Hepatocyte (in vitro differentiated cells): ENCODE results near the gene ARIH1. TPM values are rescaled to one million over a fixed set of nuclear protein-coding genes. Genes with fewer than 3 reads are reported as not detected.

Source experiments
- DNase-seq: peaks from one replicate; pipeline ENCODE4 v3.0.0-alpha.2; 2016; ENCODE audit warnings: low spot score
- H2AFZ ChIP-seq: fragments of 200-600 bp; sonication (generic); 2 replicates; pipeline ENCODE4 v1.6.0; 2016; ENCODE audit warnings: antibody characterized with exemption, mild to moderate bottlenecking
- H3K27ac ChIP-seq: fragments of 200-600 bp; sonication (generic); 2 replicates; pipeline ENCODE4 v1.5.1; 2016; ENCODE audit warnings: mild to moderate bottlenecking
- H3K27me3 ChIP-seq: fragments of 200-600 bp; sonication (generic); 2 replicates; pipeline ENCODE4 v1.6.1; 2016
- H3K36me3 ChIP-seq: fragments of 200-600 bp; sonication (generic); replicated peaks from 2 replicates; pipeline ENCODE4 v1.5.1; 2016; ENCODE audit warnings: low read depth; ENCODE audit not compliant: insufficient read depth
- H3K4me1 ChIP-seq: fragments of 200-600 bp; sonication (generic); 2 replicates; pipeline ENCODE4 v1.5.1; 2016; ENCODE audit warnings: mild to moderate bottlenecking, moderate library complexity; ENCODE audit not compliant: insufficient read depth
- H3K4me2 ChIP-seq: fragments of 200-600 bp; sonication (generic); 2 replicates; pipeline ENCODE4 v1.6.0; 2016
- H3K4me3 ChIP-seq: fragments of 200-600 bp; sonication (generic); 2 replicates; pipeline ENCODE4 v1.5.1; 2016; ENCODE audit warnings: mild to moderate bottlenecking
- H3K79me2 ChIP-seq: fragments of 200-600 bp; sonication (generic); 2 replicates; pipeline ENCODE4 v1.6.0; 2017; ENCODE audit warnings: mild to moderate bottlenecking
- H3K9me2 ChIP-seq: fragments of 200-600 bp; sonication (generic); replicated peaks from 2 replicates; pipeline ENCODE4 v1.6.0; 2017; ENCODE audit warnings: mild to moderate bottlenecking; ENCODE audit not compliant: insufficient read depth
- H3K9me3 ChIP-seq: fragments of 200-600 bp; sonication (generic); 2 replicates; pipeline ENCODE4 v1.5.1; 2016; ENCODE audit warnings: low read depth, mild to moderate bottlenecking
- H4K20me1 ChIP-seq: fragments of 200-600 bp; sonication (generic); 2 replicates; pipeline ENCODE4 v1.6.0; 2016; ENCODE audit warnings: mild to moderate bottlenecking; ENCODE audit not compliant: insufficient read depth, poor library complexity, severe bottlenecking
- EZH2 ChIP-seq: fragments of 200-600 bp; sonication (generic); IDR thresholded peaks from 2 replicates; pipeline ENCODE4 v1.6.1; 2016; ENCODE audit warnings: antibody characterized with exemption, mild to moderate bottlenecking, borderline replicate concordance
- EZH2phosphoT487 ChIP-seq: fragments of 200-600 bp; sonication (generic); IDR thresholded peaks from one replicate; pipeline ENCODE4 v1.6.1; 2018; ENCODE audit warnings: antibody characterized with exemption, mild to moderate bottlenecking, low read depth, moderate library complexity; ENCODE audit not compliant: unreplicated experiment, severe bottlenecking
- WGBS: methylation state at CpG from one replicate; pipeline ENCODE4 v1.1.6; 2016; ENCODE audit warnings: low lambda C conversion rate; ENCODE audit errors: missing lambda C conversion rate; 5-methylcytosine and 5-hydroxymethylcytosine counted together
- polyA plus RNA-seq: library from polyadenylated mRNA; unstranded; fragments of >200 nt; fragmentation: Nextera tagmentation; extraction: Ambion mirVana; gene quantifications from 2 replicates; pipeline ENCODE4 v1.2.1, GENCODE V29; 2016
- total RNA-seq: library from RNA; depleted of rRNA; stranded (reverse); fragments of >200 nt; gene quantifications from 2 replicates; pipeline ENCODE4 v1.2.3, GENCODE V29; 2014
- TF ChIP-seq, protein P1 (sequence below): fragments of 200-600 bp; sonication (generic); IDR thresholded peaks from 2 replicates; pipeline ENCODE4 v1.5.1; 2016; ENCODE audit warnings: antibody characterized with exemption, mild to moderate bottlenecking; ENCODE audit not compliant: poor library complexity

ARIH1 gene
- total and polyA plus RNA-seq, 2 experiments from 2014 or later = 61.6 to 76.3 TPM

DNA sequence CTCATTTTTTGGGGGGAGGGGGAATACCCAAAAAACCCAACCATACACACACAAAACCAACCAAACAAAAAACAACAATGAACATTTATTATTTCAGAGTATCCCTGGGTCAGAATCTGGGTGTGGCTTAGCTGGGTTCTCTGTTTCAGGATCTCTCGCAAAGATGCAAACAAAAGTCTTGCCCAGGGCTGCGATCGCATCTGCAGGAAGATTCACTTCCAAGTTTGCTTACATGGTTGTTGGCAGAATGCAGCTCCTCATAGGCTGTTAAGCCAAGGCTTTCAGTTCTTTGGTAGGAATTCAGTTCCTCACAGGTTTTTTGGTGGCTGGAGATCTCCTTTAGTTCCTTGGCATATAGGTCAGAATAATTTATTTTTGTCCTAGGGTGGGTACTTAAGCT lies 13.7 kb upstream of the ARIH1 start:
- WGBS = 80% methylated on average over 3 of the region's 3 CpGs
- no peak overlapping the region for H3K27ac ChIP-seq

DNA sequence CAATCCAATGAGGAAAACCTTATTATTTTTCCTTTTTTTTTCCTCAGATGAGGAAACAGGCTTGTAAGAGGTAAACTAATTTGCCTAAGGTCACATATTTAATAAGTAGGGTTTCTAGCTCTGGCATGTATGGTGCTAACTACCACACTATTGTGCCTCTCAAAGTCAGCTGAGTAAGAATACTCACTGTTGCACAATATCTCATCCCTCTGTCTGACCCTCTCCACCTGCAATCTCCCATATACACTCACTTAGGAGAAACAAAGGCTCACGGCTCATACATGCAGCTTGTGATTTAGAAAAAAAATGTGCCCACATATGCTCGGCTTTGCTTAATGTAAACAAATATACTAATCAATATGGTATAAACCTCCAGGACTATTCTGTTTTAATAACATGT lies 10.4 kb upstream of the ARIH1 start:
- WGBS = 96% methylated on average over 2 of the region's 2 CpGs
- Histone ChIP-seq H3K27me3 (no peaks in the 10 kb centered on the region), H4K20me1 (no peaks in the 10 kb centered on the region), H3K4me1 (no peaks in the 10 kb centered on the region), H3K36me3 (no peaks in the 10 kb centered on the region), H2AFZ (no peak overlapping the region), H3K27ac (no peak overlapping the region), H3K4me3 (no peak overlapping the region), H3K4me2 (no peak overlapping the region), H3K79me2 (no peaks in the 10 kb centered on the region), H3K9me3 (no peaks in the 10 kb centered on the region), H3K9me2 (no peaks in the 10 kb centered on the region)
- DNase-seq = no peak
- TF ChIP-seq EZH2phosphoT487 (no peak), EZH2 (no peak)
- TF ChIP-seq, protein P1, sequence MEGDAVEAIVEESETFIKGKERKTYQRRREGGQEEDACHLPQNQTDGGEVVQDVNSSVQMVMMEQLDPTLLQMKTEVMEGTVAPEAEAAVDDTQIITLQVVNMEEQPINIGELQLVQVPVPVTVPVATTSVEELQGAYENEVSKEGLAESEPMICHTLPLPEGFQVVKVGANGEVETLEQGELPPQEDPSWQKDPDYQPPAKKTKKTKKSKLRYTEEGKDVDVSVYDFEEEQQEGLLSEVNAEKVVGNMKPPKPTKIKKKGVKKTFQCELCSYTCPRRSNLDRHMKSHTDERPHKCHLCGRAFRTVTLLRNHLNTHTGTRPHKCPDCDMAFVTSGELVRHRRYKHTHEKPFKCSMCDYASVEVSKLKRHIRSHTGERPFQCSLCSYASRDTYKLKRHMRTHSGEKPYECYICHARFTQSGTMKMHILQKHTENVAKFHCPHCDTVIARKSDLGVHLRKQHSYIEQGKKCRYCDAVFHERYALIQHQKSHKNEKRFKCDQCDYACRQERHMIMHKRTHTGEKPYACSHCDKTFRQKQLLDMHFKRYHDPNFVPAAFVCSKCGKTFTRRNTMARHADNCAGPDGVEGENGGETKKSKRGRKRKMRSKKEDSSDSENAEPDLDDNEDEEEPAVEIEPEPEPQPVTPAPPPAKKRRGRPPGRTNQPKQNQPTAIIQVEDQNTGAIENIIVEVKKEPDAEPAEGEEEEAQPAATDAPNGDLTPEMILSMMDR = no peak

More for the DNA sequence above, 13.7 kb upstream of the ARIH1 start:
- Histone ChIP-seq H3K4me3 (no peak overlapping the region), H3K4me2 (no peak overlapping the region), H4K20me1 (no peaks in the 10 kb centered on the region), H3K27me3 (no peaks in the 10 kb centered on the region), H3K4me1 (no peaks in the 10 kb centered on the region), H3K9me3 (no peaks in the 10 kb centered on the region), H3K36me3 (no peaks in the 10 kb centered on the region), H3K9me2 (no peaks in the 10 kb centered on the region), H2AFZ (no peak overlapping the region), H3K79me2 (no peaks in the 10 kb centered on the region)
- DNase-seq = no peak
- TF ChIP-seq EZH2phosphoT487 = no peak
- TF ChIP-seq, protein P1 = no peak
- no peak for TF ChIP-seq EZH2

DNA sequence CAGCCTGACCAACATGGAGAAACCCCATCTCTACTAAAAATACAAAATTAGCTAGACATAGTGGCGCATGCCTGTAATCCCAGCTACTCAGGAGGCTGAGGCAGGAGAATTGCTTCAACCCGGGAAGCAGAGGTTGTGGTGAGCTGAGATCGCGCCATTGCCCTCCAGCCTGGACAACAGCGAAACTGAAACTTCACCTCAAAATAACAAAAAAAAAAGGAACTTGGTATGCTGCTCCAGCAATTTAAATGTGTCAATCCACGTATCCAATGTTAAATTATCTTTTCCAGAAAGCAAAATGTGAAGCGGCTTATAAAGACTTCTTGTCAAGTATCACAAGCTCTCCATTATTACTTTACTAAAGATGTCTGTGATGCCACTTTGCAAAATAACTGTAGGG lies 9.9 kb upstream of the ARIH1 start:
- WGBS = 96% methylated on average over 7 of the region's 7 CpGs
- no peaks in the 10 kb centered on the region for H3K4me1 ChIP-seq
- no peak overlapping the region for H3K27ac ChIP-seq
- H3K4me2 ChIP-seq = no peak overlapping the region
- H2AFZ ChIP-seq = no peak overlapping the region
- no peak for DNase-seq
- H3K79me2 ChIP-seq = no peaks in the 10 kb centered on the region
- no peaks in the 10 kb centered on the region for H3K9me3 ChIP-seq
- TF ChIP-seq EZH2 = no peak
- no peak for TF ChIP-seq EZH2phosphoT487
- TF ChIP-seq, protein P1 = no peak
- H3K9me2 ChIP-seq = no peaks in the 10 kb centered on the region
- H4K20me1 ChIP-seq = no peaks in the 10 kb centered on the region
- no peak overlapping the region for H3K4me3 ChIP-seq
- no peaks in the 10 kb centered on the region for H3K36me3 ChIP-seq
- no peaks in the 10 kb centered on the region for H3K27me3 ChIP-seq

DNA sequence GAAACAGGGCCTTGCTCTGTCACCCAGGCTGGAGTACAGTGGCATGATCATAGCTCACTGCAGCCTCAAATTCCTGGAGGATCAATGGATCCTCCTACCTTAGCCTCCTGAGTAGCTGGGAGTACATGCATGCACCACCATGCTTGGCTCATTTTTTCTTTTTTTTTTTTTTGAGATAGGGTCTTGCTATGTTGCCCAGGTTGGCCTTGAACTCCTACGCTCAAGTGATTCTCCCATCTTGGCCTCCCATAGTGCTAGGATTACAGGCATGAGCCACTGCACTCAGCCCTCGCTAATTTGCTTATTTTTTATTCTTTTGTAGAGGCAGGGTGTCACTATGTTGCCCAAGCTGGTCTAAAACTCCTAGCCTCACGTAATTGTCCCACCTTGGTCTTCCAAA lies 6.0 kb upstream of the ARIH1 start:
- Histone ChIP-seq H3K79me2 (peaks cover 8% of the 10 kb centered on the region), H4K20me1 (no peaks in the 10 kb centered on the region), H3K4me3 (no peak overlapping the region), H3K27me3 (no peaks in the 10 kb centered on the region), H2AFZ (no peak overlapping the region), H3K4me2 (no peak overlapping the region), H3K9me2 (no peaks in the 10 kb centered on the region), H3K27ac (no peak overlapping the region), H3K36me3 (no peaks in the 10 kb centered on the region), H3K4me1 (peaks cover 5% of the 10 kb centered on the region), H3K9me3 (no peaks in the 10 kb centered on the region)
- 93% methylated on average over 3 of the region's 3 CpGs for WGBS
- DNase-seq = no peak
- TF ChIP-seq, protein P1 = no peak
- no peak for TF ChIP-seq EZH2
